Neural progenitor cell (in vitro differentiated cells): ENCODE data around the gene NR1D2. TPM values are rescaled to one million over a fixed set of nuclear protein-coding genes. Genes with fewer than 3 reads are reported as not detected.

Experiments used
- DNase-seq: peaks from one replicate; pipeline ENCODE4 v3.0.0-alpha.2; 2016; ENCODE audit warnings: low spot score
- H2AFZ ChIP-seq: fragments of 200-600 bp; sonication (generic); replicated peaks from 2 replicates; pipeline ENCODE4 v1.6.1; 2016; ENCODE audit warnings: antibody characterized with exemption
- H3F3A ChIP-seq: fragments of 200-600 bp; sonication (generic); 2 replicates; pipeline ENCODE4 v1.6.1; 2016; ENCODE audit warnings: antibody characterized with exemption, low read depth
- H3K27ac ChIP-seq: fragments of 200-600 bp; sonication (generic); 2 replicates; pipeline ENCODE4 v1.5.1; 2016; ENCODE audit warnings: mild to moderate bottlenecking
- H3K27me3 ChIP-seq: fragments of 200-600 bp; sonication (generic); 2 replicates; pipeline ENCODE4 v1.6.1; 2016; ENCODE audit warnings: mild to moderate bottlenecking, moderate library complexity
- H3K36me3 ChIP-seq: fragments of 200-600 bp; sonication (generic); 2 replicates; pipeline ENCODE4 v1.5.1; 2016
- H3K4me1 ChIP-seq: fragments of 200-600 bp; sonication (generic); 2 replicates; pipeline ENCODE4 v1.6.1; 2016; ENCODE audit warnings: mixed run types
- H3K4me2 ChIP-seq: fragments of 200-600 bp; sonication (generic); 2 replicates; pipeline ENCODE4 v1.6.1; 2016
- H3K4me3 ChIP-seq: fragments of 200-600 bp; sonication (generic); 2 replicates; pipeline ENCODE4 v1.5.1; 2016
- H3K79me2 ChIP-seq: fragments of 200-600 bp; sonication (generic); 2 replicates; pipeline ENCODE4 v1.6.1; 2016; ENCODE audit warnings: low read depth
- H3K9ac ChIP-seq: fragments of 200-600 bp; sonication (generic); 2 replicates; pipeline ENCODE4 v1.6.1; 2016
- H3K9me3 ChIP-seq: fragments of 200-600 bp; sonication (generic); 2 replicates; pipeline ENCODE4 v1.5.1; 2016; ENCODE audit warnings: low read depth
- H4K20me1 ChIP-seq: fragments of 200-600 bp; sonication (generic); 2 replicates; pipeline ENCODE4 v1.6.1; 2016; ENCODE audit warnings: low read depth
- H3K27ac Mint-ChIP-seq: 3 replicates; pipeline ENCODE4 v1.8.0; 2021; ENCODE audit warnings: mixed read lengths
- H3K27me3 Mint-ChIP-seq: 2 replicates; pipeline ENCODE4 v1.8.0; 2022; ENCODE audit warnings: low read depth, mild to moderate bottlenecking, inconsistent platforms, moderate library complexity, mixed read lengths; ENCODE audit not compliant: insufficient read depth
- H3K36me3 Mint-ChIP-seq: 3 replicates; pipeline ENCODE4 v1.8.0; 2021; ENCODE audit warnings: mixed read lengths
- H3K4me1 Mint-ChIP-seq: 3 replicates; pipeline ENCODE4 v1.8.0; 2021; ENCODE audit warnings: mixed read lengths
- H3K4me3 Mint-ChIP-seq: 3 replicates; pipeline ENCODE4 v1.8.0; 2021; ENCODE audit warnings: mild to moderate bottlenecking, moderate library complexity, mixed read lengths
- H3K9me3 Mint-ChIP-seq: 3 replicates; pipeline ENCODE4 v1.8.0; 2020; ENCODE audit warnings: mixed read lengths
- EZH2 ChIP-seq: fragments of 200-600 bp; sonication (generic); IDR thresholded peaks from 2 replicates; pipeline ENCODE4 v1.6.1; 2017; ENCODE audit warnings: antibody characterized with exemption, mild to moderate bottlenecking, moderate library complexity
- EZH2phosphoT487 ChIP-seq: fragments of 200-600 bp; sonication (generic); IDR thresholded peaks from 2 replicates; pipeline ENCODE4 v1.6.1; 2017; ENCODE audit warnings: antibody characterized with exemption
- total RNA-seq: library from RNA; depleted of rRNA; stranded (reverse); fragments of >200 nt; gene quantifications from 2 replicates; pipeline ENCODE4 v1.2.3, GENCODE V29; 2015; ENCODE audit warnings: low replicate concordance
- TF ChIP-seq, protein P1 (sequence below): fragments of 200-600 bp; sonication (generic); IDR thresholded peaks from 2 replicates; pipeline ENCODE4 v1.5.1; 2017; ENCODE audit warnings: antibody characterized with exemption, mild to moderate bottlenecking

NR1D2 gene
- total RNA-seq, 1 donor from 2014 or later, result 43.7 TPM

DNA sequence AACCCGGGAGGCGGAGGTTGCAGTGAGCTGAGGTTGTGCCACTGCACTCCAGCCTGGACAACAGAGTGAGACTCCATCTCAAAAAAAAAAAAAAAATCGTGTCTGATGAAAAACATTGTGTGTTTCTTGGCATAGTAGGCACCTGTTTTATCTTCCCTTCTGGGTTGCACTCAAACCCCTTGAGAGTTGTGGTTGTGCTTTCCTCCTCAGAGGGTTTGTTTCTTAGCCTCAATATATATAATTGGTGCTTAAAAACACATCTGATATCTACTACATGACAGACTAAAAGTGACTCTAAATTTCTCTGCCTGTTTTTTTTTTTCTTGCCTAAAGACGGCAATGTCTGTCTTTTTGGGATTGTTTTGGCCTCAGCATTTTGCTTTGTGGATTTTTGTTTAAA is 7.6 kb downstream of the NR1D2 start:
- no peak overlapping the region for H3K27ac Mint-ChIP-seq
- H3K9me3 Mint-ChIP-seq, result no peaks in the 10 kb centered on the region
- H3K27me3 Mint-ChIP-seq, result no peaks in the 10 kb centered on the region
- Histone ChIP-seq H3K36me3 (no peaks in the 10 kb centered on the region), H3K9me3 (no peaks in the 10 kb centered on the region), H3K4me1 (peaks cover 1% of the 10 kb centered on the region), H3K27me3 (no peaks in the 10 kb centered on the region), H3F3A (peaks cover 1% of the 10 kb centered on the region), H3K79me2 (peaks cover 95% of the 10 kb centered on the region), H3K9ac (no peak overlapping the region), H3K4me3 (no peak overlapping the region), H4K20me1 (peaks cover 36% of the 10 kb centered on the region), H3K27ac (no peak overlapping the region), H2AFZ (no peak overlapping the region), H3K4me2 (no peak overlapping the region)
- TF ChIP-seq EZH2 (no peak), EZH2phosphoT487 (no peak)
- TF ChIP-seq, protein P1, sequence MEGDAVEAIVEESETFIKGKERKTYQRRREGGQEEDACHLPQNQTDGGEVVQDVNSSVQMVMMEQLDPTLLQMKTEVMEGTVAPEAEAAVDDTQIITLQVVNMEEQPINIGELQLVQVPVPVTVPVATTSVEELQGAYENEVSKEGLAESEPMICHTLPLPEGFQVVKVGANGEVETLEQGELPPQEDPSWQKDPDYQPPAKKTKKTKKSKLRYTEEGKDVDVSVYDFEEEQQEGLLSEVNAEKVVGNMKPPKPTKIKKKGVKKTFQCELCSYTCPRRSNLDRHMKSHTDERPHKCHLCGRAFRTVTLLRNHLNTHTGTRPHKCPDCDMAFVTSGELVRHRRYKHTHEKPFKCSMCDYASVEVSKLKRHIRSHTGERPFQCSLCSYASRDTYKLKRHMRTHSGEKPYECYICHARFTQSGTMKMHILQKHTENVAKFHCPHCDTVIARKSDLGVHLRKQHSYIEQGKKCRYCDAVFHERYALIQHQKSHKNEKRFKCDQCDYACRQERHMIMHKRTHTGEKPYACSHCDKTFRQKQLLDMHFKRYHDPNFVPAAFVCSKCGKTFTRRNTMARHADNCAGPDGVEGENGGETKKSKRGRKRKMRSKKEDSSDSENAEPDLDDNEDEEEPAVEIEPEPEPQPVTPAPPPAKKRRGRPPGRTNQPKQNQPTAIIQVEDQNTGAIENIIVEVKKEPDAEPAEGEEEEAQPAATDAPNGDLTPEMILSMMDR, result no peak
- H3K4me1 Mint-ChIP-seq, result peaks cover 3% of the 10 kb centered on the region
- H3K36me3 Mint-ChIP-seq, result peaks cover 27% of the 10 kb centered on the region
- DNase-seq, result no peak
- no peak overlapping the region for H3K4me3 Mint-ChIP-seq

DNA sequence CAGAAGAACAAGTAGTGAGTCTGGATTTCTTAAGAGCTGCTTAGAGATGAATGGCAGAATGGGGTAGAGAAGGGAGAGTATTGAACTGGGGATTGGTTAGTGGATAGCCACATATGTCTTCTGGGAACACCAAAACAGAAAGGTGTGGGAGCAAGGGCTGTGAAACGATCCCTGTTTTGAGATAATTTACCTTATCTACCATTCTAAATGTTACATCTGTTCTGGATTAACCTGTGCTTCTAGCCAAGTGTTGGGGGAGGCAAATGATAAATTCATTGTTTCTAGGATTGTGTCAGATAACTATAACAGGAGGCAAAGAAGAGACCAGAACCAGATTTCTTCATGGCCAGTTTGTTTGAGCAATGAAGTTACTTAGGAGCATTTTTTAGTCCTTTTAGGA is 8.4 kb downstream of the NR1D2 start:
- H3K9me3 ChIP-seq, result no peaks in the 10 kb centered on the region
- no peak overlapping the region for H2AFZ ChIP-seq
- no peak overlapping the region for H3K4me2 ChIP-seq
- TF ChIP-seq EZH2, result no peak
- TF ChIP-seq, protein P1, result no peak
- TF ChIP-seq EZH2phosphoT487, result no peak
- Mint-ChIP-seq H3K27ac (no peak overlapping the region), H3K4me3 (no peak overlapping the region), H3K36me3 (peaks cover 28% of the 10 kb centered on the region), H3K27me3 (no peaks in the 10 kb centered on the region), H3K9me3 (no peaks in the 10 kb centered on the region), H3K4me1 (no peaks in the 10 kb centered on the region)
- peaks cover 93% of the 10 kb centered on the region for H3K79me2 ChIP-seq
- H3K27me3 ChIP-seq, result no peaks in the 10 kb centered on the region
- DNase-seq, result no peak
- H3K27ac ChIP-seq, result no peak overlapping the region
- H3K36me3 ChIP-seq, result no peaks in the 10 kb centered on the region
- H4K20me1 ChIP-seq, result peaks cover 36% of the 10 kb centered on the region
- H3K4me1 ChIP-seq, result no peaks in the 10 kb centered on the region
- H3F3A ChIP-seq, result no peaks in the 10 kb centered on the region
- no peak overlapping the region for H3K4me3 ChIP-seq
- H3K9ac ChIP-seq, result no peak overlapping the region

DNA sequence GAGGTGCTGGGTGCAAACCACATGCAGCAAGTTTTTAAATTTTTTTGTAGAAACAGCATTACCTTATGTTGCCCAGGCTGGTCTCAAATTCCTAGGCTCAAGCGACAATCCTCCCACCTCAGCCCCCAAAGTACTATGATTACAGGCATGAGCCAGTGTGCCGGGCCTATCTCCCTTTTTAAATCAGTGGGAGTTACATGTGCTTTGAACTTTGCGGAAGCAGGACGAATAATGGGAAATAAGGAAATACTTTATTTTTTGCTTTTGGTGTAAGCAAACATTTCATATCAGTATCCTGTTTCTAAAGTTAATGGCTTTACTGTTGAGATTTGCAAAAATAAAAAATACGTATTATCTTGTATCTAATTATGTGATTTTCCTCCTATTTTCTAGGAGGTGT is 9.1 kb downstream of the NR1D2 start:
- H4K20me1 ChIP-seq, result peaks cover 36% of the 10 kb centered on the region
- peaks cover 87% of the 10 kb centered on the region for H3K79me2 ChIP-seq
- no peaks in the 10 kb centered on the region for H3K4me1 Mint-ChIP-seq

More for the DNA sequence above, 9.1 kb downstream of the NR1D2 start:
- Histone ChIP-seq H3K4me3 (no peak overlapping the region), H3K9me3 (no peaks in the 10 kb centered on the region), H3K4me2 (no peak overlapping the region), H3K36me3 (no peaks in the 10 kb centered on the region), H3K27ac (no peak overlapping the region), H2AFZ (no peak overlapping the region), H3K4me1 (no peaks in the 10 kb centered on the region), H3K27me3 (no peaks in the 10 kb centered on the region), H3K9ac (no peak overlapping the region), H3F3A (no peaks in the 10 kb centered on the region)
- no peaks in the 10 kb centered on the region for H3K9me3 Mint-ChIP-seq
- H3K27ac Mint-ChIP-seq, result no peak overlapping the region
- TF ChIP-seq, protein P1, result no peak
- no peak for TF ChIP-seq EZH2
- no peak for TF ChIP-seq EZH2phosphoT487
- no peak overlapping the region for H3K4me3 Mint-ChIP-seq
- DNase-seq, result no peak
- no peaks in the 10 kb centered on the region for H3K27me3 Mint-ChIP-seq
- H3K36me3 Mint-ChIP-seq, result peaks cover 29% of the 10 kb centered on the region
